Psoas muscle (tissue), 8 donors: ENCODE data around the gene MIB2. TPM values are rescaled to one million over a fixed set of nuclear protein-coding genes. Genes with fewer than 3 reads are reported as not detected.

Experiments used
- ATAC-seq, 4 donors: fragments of 200-7000 bp; cut with Tn5 transposase; one replicate each; pipeline ENCODE4 v1.9.1; 2020; ENCODE audit warnings: moderate library complexity in 3 of 4, mild to moderate bottlenecking in 2 of 4
- DNase-seq, 2 donors: peaks; one replicate each; pipeline ENCODE4 v3.0.0-alpha.2; 2020
- H3K27ac ChIP-seq: fragments of 200-600 bp; one replicate; pipeline ENCODE4 v1.8.0; 2022
- H3K27me3 ChIP-seq, 3 donors: fragments of 200-600 bp in 1 of 3; one replicate each; pipeline versions ENCODE4 v1.6.1 to v1.8.0; 2013 to 2022; ENCODE audit warnings: low read length in 2 of 3, mild to moderate bottlenecking in 2 of 3, moderate library complexity in 1 of 3; ENCODE audit not compliant: insufficient read depth in 3 of 3
- H3K36me3 ChIP-seq, 2 donors: fragments of 200-600 bp in 1 of 2; one replicate each; pipeline versions ENCODE4 v1.6.1 to v1.8.0; 2013 to 2022; ENCODE audit warnings: low read depth in 1 of 2, mild to moderate bottlenecking in 1 of 2, moderate library complexity in 1 of 2; ENCODE audit not compliant: insufficient read depth in 1 of 2
- H3K4me1 ChIP-seq: fragments of 200-600 bp; one replicate; pipeline ENCODE4 v1.8.0; 2022
- H3K4me3 ChIP-seq: fragments of 200-600 bp; one replicate; pipeline ENCODE4 v1.8.0; 2022; ENCODE audit warnings: mild to moderate bottlenecking
- H3K9me3 ChIP-seq: fragments of 200-600 bp; one replicate; pipeline ENCODE4 v1.8.0; 2022
- WGBS, 3 donors: extraction: QIAGEN DNeasy Blood & Tissue Kit; methylation state at CpG; one replicate each; pipeline versions ENCODE4 v1.1.6 to v1.1.7; 2013; 5-methylcytosine and 5-hydroxymethylcytosine counted together
- intact Hi-C, 2 donors: fragments of 100-400 bp; cut with DNase I; formaldehyde crosslinking; loops; one replicate each; pipeline versions ENCODE4 v1.11.0 to v1.14.2; 2022
- polyA plus RNA-seq, 3 donors: library from polyadenylated mRNA; stranded (reverse); fragments of 200-250 nt; gene quantifications; one replicate each; pipeline ENCODE4 v1.2.3, GENCODE V29; 2013
- total RNA-seq, 4 donors: library from RNA; stranded (reverse); fragmentation: NEBNext Ultra II Directional in 2 of 4; extraction: Animal tissue kit (Norgen Biotek cat#: 25700) in 2 of 4; gene quantifications; one replicate each; pipeline versions ENCODE4 v1.2.1 to v1.2.4, GENCODE V29; 2021 to 2023
- TF ChIP-seq, protein P1 (sequence below): fragments of 200-600 bp; IDR thresholded peaks from one replicate; pipeline ENCODE4 v1.8.0; 2022; ENCODE audit warnings: antibody characterized with exemption
- donor health status: healthy with polysubstance abuse.
- donor health status: DM: no; HTN: no; CAD: no; lungs with moderate emphysema.
- donor health status: Bipolar disorder and iron deficiency.
- donor health status: healthy.
- donor health status: DM: yes; HTN: yes; CAD: no.
- donor health status: DM: no; HTN: no; CAD: no.
- donor health status: DM: no; HTN: no; CAD: no.
- donor health status: DM: yes; HTN: yes; CAD: no.

The MIB2 gene
- total and polyA plus RNA-seq, 7 donors = 41.8 to 106 (median 78.7) TPM

DNA sequence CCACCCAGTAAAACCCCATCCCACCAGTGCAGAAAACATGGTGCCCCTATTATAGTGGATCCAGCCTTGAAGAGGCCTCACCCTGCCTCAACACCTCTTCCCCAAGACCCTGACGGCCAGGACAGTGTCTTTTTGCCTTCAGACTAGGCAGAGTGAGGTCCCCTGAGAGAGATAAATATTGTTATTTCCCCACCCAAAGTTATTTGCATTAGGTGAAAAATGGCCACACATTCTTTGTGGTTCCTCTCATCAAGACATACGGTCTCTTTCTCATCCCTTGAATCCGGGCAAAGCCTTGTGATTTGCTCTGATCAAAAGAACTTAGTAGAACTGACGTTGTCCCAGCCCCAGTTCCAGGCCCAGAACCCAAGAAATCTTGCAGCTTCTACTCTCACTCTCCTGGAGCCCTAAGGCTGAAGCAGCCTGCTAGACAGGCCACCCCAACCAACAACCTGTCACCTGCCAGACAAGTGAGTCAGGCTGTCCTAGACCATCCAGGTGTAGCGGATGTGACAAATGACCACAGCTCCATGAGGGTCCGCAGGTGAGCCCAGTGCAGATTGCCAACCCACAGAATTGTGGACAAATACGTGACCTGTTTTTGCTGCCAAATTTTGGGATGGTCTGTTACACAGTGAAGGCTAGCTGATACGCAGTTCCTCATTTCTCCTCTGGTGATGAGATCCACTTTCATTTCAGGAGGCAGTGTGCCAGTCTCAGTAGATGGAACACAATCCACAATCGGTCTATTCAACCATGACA lies 32.5 kb upstream of the MIB2 start:
- intact Hi-C loops = no loop called here
- ATAC-seq = no peak
- Histone ChIP-seq H3K27ac (no peak overlapping the region), H3K4me3 (no peak overlapping the region), H3K4me1 (no peaks in the 10 kb centered on the region), H3K9me3 (no peaks in the 10 kb centered on the region), H3K27me3 (peaks cover 0 to 11% (median 2%) of the 10 kb centered on the region in 3 donors), H3K36me3 (no peaks in the 10 kb centered on the region)
- TF ChIP-seq, protein P1, sequence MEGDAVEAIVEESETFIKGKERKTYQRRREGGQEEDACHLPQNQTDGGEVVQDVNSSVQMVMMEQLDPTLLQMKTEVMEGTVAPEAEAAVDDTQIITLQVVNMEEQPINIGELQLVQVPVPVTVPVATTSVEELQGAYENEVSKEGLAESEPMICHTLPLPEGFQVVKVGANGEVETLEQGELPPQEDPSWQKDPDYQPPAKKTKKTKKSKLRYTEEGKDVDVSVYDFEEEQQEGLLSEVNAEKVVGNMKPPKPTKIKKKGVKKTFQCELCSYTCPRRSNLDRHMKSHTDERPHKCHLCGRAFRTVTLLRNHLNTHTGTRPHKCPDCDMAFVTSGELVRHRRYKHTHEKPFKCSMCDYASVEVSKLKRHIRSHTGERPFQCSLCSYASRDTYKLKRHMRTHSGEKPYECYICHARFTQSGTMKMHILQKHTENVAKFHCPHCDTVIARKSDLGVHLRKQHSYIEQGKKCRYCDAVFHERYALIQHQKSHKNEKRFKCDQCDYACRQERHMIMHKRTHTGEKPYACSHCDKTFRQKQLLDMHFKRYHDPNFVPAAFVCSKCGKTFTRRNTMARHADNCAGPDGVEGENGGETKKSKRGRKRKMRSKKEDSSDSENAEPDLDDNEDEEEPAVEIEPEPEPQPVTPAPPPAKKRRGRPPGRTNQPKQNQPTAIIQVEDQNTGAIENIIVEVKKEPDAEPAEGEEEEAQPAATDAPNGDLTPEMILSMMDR = no peak
- WGBS, 3 donors = 67 to 70% (median 69%) methylated on average over 9 of the region's 9 CpGs
- DNase-seq = no peak

DNA sequence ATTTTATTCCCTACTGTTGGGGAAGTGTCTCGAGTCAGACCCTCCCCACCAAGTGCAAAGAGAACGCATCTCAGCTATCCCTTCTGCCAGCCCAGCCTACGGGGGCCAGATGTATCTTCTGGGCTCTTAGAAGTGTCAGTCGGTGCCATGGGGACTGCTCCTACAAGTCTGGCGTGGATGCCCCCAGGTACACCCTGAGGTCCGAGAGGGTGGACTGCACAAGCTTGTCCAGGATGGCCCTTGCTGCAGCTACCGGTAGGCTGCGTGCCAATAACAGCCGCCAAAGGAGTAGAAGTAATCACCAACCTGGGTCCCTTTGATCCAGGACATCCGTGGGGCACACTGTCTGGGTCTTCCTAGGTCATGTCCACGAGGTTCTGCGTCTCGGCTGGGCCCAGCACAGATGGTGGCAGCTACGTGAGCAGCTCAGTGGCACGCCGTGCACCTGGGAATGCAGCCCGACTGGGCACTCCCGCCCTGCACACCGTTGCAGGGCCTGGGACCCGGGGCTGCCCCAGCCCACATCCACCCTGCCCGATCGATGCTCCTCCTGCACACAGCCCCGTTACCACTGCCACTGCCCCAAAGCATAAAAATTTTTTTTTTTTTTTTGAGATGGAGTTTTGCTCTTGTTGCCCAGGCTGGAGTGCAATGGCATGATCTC lies 31.8 kb upstream of the MIB2 start:
- intact Hi-C loops = no loop called here
- no peaks in the 10 kb centered on the region for H3K4me1 ChIP-seq
- peaks cover 0 to 12% (median 2%) of the 10 kb centered on the region in 3 donors for H3K27me3 ChIP-seq
- DNase-seq (no peak), ATAC-seq (no peak)
- no peaks in the 10 kb centered on the region for H3K36me3 ChIP-seq
- no peaks in the 10 kb centered on the region for H3K9me3 ChIP-seq
- no peak overlapping the region for H3K4me3 ChIP-seq
- no peak overlapping the region for H3K27ac ChIP-seq
- WGBS, 3 donors = 75 to 80% (median 77%) methylated on average over 23 of the region's 23 CpGs
- TF ChIP-seq, protein P1 = no peak

DNA sequence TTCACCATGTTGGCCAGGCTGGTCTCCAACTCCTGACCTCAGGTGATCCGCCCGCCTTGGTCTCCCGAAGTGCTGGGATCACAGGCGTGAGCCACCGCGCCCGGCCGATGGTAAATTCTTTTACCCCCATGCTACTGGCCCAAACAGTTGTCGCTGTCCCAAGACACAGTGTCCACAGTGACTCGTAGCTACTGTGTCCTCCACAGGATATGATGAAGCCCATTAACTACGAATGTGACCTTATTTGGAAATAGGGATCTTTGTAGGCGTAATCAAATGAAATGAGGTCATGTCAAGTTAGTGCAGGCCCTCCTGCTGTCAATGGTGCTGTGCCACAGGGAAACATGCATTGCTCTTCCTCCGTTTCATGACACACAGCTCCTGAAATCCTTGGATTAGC lies 23.8 kb upstream of the MIB2 start:
- WGBS, 3 donors = 84 to 91% (median 86%) methylated on average over 12 to 13 of the region's 13 CpGs
- intact Hi-C loops = no loop called here
- Histone ChIP-seq H3K4me3 (no peak overlapping the region), H3K27me3 (peaks cover 0 to 13% (median 1%) of the 10 kb centered on the region in 3 donors), H3K9me3 (no peaks in the 10 kb centered on the region), H3K27ac (no peak overlapping the region), H3K36me3 (no peaks in the 10 kb centered on the region), H3K4me1 (no peaks in the 10 kb centered on the region)
- ATAC-seq (no peak), DNase-seq (no peak)
- TF ChIP-seq, protein P1 = no peak

DNA sequence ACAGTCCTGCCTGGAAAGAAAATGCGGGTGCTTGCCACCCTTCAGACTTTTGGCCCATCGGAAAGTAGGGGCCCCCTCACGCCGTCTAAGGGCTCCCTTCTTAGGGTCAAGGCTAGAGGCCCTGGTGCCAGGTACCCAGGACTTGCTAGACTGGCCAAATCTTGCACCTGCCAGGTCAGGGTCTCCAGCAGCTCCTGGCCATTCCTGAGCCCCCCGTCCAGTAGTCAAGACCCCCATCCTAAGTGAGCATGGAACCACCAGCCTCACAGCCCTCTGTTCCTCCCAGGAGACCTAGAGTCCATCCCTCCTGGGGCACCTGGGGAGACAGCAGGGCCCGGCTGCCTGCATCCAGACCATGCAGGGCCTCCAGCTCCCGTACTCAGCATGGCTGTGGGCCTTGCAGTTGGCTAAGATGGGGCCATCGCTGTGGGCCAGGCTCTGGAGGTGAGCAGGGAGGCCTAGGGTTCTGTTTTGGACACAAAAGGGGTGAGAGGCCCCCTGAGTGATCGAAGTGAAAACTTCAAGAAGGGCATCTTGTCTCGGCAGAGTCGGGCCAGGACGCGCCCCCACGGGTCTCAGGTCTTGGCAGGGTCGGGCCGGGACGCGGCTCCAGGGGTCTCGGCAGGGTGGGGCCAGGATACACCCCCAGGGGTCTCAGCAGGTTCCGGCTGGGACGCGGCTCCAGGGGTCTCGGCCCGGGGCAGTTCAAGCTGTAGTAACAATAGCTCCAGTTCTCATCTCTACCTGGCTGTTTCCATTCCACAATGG lies 21.3 kb upstream of the MIB2 start:
- no peaks in the 10 kb centered on the region for H3K36me3 ChIP-seq
- TF ChIP-seq, protein P1 = no peak
- H3K27me3 ChIP-seq = peaks cover 0 to 15% (median 3%) of the 10 kb centered on the region in 3 donors
- DNase-seq (no peak), ATAC-seq (no peak)
- no peak overlapping the region for H3K27ac ChIP-seq
- 79 to 81% (median 81%) methylated on average over 24 of the region's 24 CpGs for WGBS, 3 donors
- H3K9me3 ChIP-seq = no peaks in the 10 kb centered on the region
- peaks cover 7% of the 10 kb centered on the region for H3K4me1 ChIP-seq
- intact Hi-C loops = no loop called here
- H3K4me3 ChIP-seq = no peak overlapping the region
